CD4-positive, alpha-beta T cell treated with Interleukin-17A for 1 hour (primary cell): ENCODE data around the gene PERCC1.
"Not testable (repeated sequence)": the region's sequence is repeated elsewhere in the genome, so short reads cannot be mapped to it uniquely, and the experiment has no call there.

Experiments
- DNase-seq: peaks from one replicate; pipeline ENCODE4 v3.0.0-alpha.2; 2020

The PERCC1 gene

GRCh38 chr16:1470481-1471251 is 39.8 kb downstream of the PERCC1 start:
- DNase-seq = no peak

GRCh38 chr16:1471569-1472194 is 40.8 kb downstream of the PERCC1 start:
- DNase-seq = no peak

- DNase-seq = no peak
These were observed 42.1 kb downstream of the PERCC1 start for GRCh38 chr16:1472974-1473373.

GRCh38 chr16:1474082-1474795 is 43.4 kb downstream of the PERCC1 start:
- no peak for DNase-seq

GRCh38 chr16:1474796-1475551 is 44.1 kb downstream of the PERCC1 start, which contains the start of gene CLCN7:
CLCN7 (minus strand) TSS chr16:1475028; CDS start chr16:1474974, 54 bp downstream.
- DNase-seq = peak; percentile 86

GRCh38 chr16:1475552-1476114 is 44.8 kb downstream of the PERCC1 start:
- DNase-seq = no peak

- no peak for DNase-seq
These were observed 46.2 kb downstream of the PERCC1 start for GRCh38 chr16:1477033-1477432.

GRCh38 chr16:1478937-1479336 is 48.1 kb downstream of the PERCC1 start:
- not testable (repeated sequence) for DNase-seq

GRCh38 chr16:1481906-1482835 is 51.3 kb downstream of the PERCC1 start:
- DNase-seq = no peak
